ENCODE results near the gene ADORA2A.

DNA sequence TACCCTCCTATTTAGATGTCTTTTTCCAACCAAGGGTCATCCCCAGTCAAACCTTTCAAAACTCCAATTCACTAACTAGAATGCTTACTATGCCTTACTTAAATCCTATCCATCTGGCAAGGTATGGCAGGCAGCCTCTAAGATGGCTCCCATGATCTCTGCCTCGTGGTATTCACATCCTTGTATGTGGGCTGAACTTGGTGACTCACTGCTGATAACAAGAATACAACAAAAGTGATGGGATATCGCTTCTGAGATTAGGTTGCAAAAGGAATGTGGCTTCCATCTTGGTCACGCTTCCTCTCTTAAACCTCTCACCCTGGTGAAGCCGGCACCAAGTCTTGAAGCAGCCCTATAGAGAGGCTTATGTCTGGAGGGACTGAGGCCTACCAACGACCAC lies 38.2 kb downstream of the ADORA2A start:
- TF ChIP-seq EZH2 (IDR thresholded peaks at IDR 0.05; ENCODE audit: low read length) = no peak
- TF ChIP-seq, protein P1, sequence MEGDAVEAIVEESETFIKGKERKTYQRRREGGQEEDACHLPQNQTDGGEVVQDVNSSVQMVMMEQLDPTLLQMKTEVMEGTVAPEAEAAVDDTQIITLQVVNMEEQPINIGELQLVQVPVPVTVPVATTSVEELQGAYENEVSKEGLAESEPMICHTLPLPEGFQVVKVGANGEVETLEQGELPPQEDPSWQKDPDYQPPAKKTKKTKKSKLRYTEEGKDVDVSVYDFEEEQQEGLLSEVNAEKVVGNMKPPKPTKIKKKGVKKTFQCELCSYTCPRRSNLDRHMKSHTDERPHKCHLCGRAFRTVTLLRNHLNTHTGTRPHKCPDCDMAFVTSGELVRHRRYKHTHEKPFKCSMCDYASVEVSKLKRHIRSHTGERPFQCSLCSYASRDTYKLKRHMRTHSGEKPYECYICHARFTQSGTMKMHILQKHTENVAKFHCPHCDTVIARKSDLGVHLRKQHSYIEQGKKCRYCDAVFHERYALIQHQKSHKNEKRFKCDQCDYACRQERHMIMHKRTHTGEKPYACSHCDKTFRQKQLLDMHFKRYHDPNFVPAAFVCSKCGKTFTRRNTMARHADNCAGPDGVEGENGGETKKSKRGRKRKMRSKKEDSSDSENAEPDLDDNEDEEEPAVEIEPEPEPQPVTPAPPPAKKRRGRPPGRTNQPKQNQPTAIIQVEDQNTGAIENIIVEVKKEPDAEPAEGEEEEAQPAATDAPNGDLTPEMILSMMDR (optimal IDR thresholded peaks at IDR 0.05 in 1 of 3, IDR thresholded peaks at IDR 0.05 in 1 of 3, conservative IDR thresholded peaks at IDR 0.05 in 1 of 3; ENCODE audit: extremely low read depth in 1 of 3, insufficient read depth in 2 of 3, low read length in 3 of 3) = no peak
